ENCODE measurements around the gene MYOG. TPM values are rescaled to one million over a fixed set of nuclear protein-coding genes. Genes with fewer than 3 reads are reported as not detected.

The MYOG gene
- total RNA-seq, 2 experiments from 2014 or later = not detected

GRCh38 chr1:203082571-203083462 lies 3.0 kb downstream of the MYOG start:
- ChIA-PET POLR2A (no interaction called here), CTCF (interaction anchor here (1.0 to 2.3 kb wide), 5 partner anchors 19 to 133 kb away, joined by 3 to 21 read pairs (median 3); no protein-coding TSS in a partner anchor)
- Mint-ChIP-seq H3K27me3 (peaks cover 20% of the 10 kb centered on the region), H3K4me1 (ENCODE audit: low read depth) (no peaks in the 10 kb centered on the region), H3K4me3 (no peak overlapping the region), H3K27ac (no peak overlapping the region), H3K36me3 (no peaks in the 10 kb centered on the region), H3K9me3 (no peaks in the 10 kb centered on the region)
- DNase-seq = no peak
- intact Hi-C loops (cut with micrococcal nuclease) = no loop called here

DNA sequence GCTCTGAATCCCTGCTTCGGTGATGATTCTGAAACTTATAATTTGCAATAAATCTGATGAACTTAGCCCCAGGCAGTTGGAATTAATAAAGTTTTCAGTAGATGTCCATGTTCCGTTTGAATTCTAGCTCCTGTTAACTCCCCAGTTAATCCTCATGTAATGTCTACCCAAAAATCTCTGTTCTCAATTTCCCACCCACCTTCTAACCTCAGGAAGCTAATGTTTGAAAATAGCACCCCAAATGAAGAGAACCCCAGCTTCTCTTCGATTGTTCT lies 3.6 kb downstream of the MYOG start:
- no peaks in the 10 kb centered on the region for H3K9me3 Mint-ChIP-seq
- H3K27me3 Mint-ChIP-seq = peaks cover 19% of the 10 kb centered on the region
- H3K27ac Mint-ChIP-seq = no peak overlapping the region
- H3K4me1 Mint-ChIP-seq (ENCODE audit: low read depth) = no peaks in the 10 kb centered on the region
- POLR2A ChIA-PET = no interaction called here
- CTCF ChIA-PET = interaction anchor here (1.0 kb wide), 2 partner anchors 90 to 134 kb away, joined by 3 read pairs; no protein-coding TSS in a partner anchor
- H3K36me3 Mint-ChIP-seq = no peaks in the 10 kb centered on the region
- intact Hi-C loops (cut with micrococcal nuclease) = no loop called here
- no peak overlapping the region for H3K4me3 Mint-ChIP-seq
- no peak for DNase-seq

DNA sequence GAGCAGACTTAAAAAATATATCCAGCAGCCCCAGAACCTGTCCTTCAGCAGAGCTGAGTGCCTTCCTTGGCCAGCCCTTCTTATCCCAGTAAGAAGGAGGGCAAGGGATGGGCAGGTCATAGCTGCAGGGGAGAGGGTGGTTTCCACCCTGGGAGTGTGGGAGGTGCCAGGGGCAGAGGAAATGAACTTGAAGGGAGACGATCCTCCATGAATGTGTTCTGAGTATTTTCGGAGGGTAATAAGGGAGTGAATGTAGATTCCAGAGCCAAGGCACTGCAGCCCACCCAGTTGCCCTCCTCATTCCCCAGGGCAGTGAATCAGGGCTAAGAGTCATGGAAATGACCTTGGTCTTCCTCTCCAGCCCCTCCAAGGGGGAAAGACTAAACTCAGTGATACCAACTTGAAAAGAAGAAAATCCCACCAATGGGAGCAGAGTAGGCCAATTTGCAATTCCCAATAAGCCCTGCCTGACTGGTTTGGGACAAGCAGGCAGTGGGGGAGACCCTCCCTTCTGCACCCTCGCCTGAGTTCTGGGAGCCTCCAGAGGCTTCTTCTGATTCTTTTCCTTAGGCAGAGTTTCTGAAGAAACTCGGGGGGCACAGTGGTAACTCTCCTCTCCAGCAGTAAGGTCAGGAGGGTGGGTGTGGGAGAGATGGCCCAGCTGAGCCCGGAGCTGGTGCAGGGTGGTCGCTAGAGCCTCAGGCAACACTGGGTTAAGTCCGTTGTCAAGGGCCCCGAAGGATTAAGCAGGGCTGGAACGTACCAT lies 4.2 kb downstream of the MYOG start:
- ChIA-PET POLR2A (interaction anchor here (0.6 kb wide), 1 partner anchor 10 kb away, joined by 3 read pairs; no protein-coding TSS in a partner anchor), CTCF (interaction anchor here (1.0 kb wide), 2 partner anchors 90 to 135 kb away, joined by 3 read pairs; no protein-coding TSS in a partner anchor)
- Mint-ChIP-seq H3K9me3 (no peaks in the 10 kb centered on the region), H3K36me3 (no peaks in the 10 kb centered on the region), H3K27me3 (peaks cover 23% of the 10 kb centered on the region), H3K27ac (no peak overlapping the region), H3K4me3 (no peak overlapping the region), H3K4me1 (ENCODE audit: low read depth) (no peaks in the 10 kb centered on the region)
- intact Hi-C loops (cut with micrococcal nuclease) = no loop called here
- DNase-seq = no peak

DNA sequence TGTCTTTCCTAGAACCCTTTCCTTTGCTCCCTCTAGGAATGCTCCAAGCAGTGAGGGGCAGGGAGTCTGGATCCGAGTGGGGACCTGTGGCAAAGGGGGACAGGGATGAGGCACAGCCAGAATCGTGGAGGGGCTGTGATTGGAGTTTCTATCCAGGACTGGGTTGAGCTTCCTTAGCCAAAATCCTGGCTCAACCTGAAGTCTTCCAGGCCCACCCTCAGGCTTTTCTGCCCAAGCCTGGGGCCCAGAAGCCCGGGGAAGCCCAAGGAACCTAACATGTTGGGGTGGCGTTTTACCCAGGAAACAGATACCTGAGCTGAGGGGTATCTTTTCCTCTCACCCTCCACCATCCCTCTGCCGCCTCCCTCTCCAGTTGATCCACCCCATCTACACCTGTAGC lies 5.4 kb downstream of the MYOG start:
- H3K4me1 Mint-ChIP-seq (ENCODE audit: low read depth) = peaks cover 5% of the 10 kb centered on the region
- intact Hi-C loops (cut with micrococcal nuclease) = no loop called here
- no peak for DNase-seq
- H3K4me3 Mint-ChIP-seq = no peak overlapping the region
- H3K27ac Mint-ChIP-seq = no peak overlapping the region
- H3K27me3 Mint-ChIP-seq = peaks cover 30% of the 10 kb centered on the region
- peaks cover 2% of the 10 kb centered on the region for H3K36me3 Mint-ChIP-seq
- CTCF ChIA-PET = no interaction called here
- POLR2A ChIA-PET = no interaction called here
- no peaks in the 10 kb centered on the region for H3K9me3 Mint-ChIP-seq

- intact Hi-C loops (cut with micrococcal nuclease) = no loop called here
- Mint-ChIP-seq H3K27me3 (peaks cover 44% of the 10 kb centered on the region), H3K27ac (no peak overlapping the region), H3K36me3 (peaks cover 2% of the 10 kb centered on the region), H3K9me3 (no peaks in the 10 kb centered on the region), H3K4me3 (no peak overlapping the region), H3K4me1 (ENCODE audit: low read depth) (peaks cover 8% of the 10 kb centered on the region)
- ChIA-PET CTCF (interaction anchor here (0.7 to 0.8 kb wide), 2 partner anchors 39 to 94 kb away, joined by 3 read pairs; no protein-coding TSS in a partner anchor), POLR2A (interaction anchor here (0.7 kb wide), 1 partner anchor 467 kb away, joined by 3 read pairs; no protein-coding TSS in a partner anchor)
- DNase-seq = no peak
These were observed 7.3 kb downstream of the MYOG start for GRCh38 chr1:203078478-203078877.

GRCh38 chr1:203077956-203078355 lies 7.9 kb downstream of the MYOG start:
- ChIA-PET POLR2A (interaction anchor here (0.7 kb wide), 1 partner anchor 467 kb away, joined by 3 read pairs; no protein-coding TSS in a partner anchor), CTCF (interaction anchor here (0.7 kb wide), 1 partner anchor 39 kb away, joined by 3 read pairs; no protein-coding TSS in a partner anchor)
- intact Hi-C loops (cut with micrococcal nuclease) = no loop called here
- H3K36me3 Mint-ChIP-seq = peaks cover 2% of the 10 kb centered on the region
- H3K4me3 Mint-ChIP-seq = no peak overlapping the region
- peaks cover 8% of the 10 kb centered on the region for H3K4me1 Mint-ChIP-seq (ENCODE audit: low read depth)
- no peak for DNase-seq
- no peak overlapping the region for H3K27ac Mint-ChIP-seq
- H3K27me3 Mint-ChIP-seq = peaks cover 49% of the 10 kb centered on the region
- no peaks in the 10 kb centered on the region for H3K9me3 Mint-ChIP-seq

GRCh38 chr1:203077367-203077766 lies 8.4 kb downstream of the MYOG start:
- Mint-ChIP-seq H3K27me3 (peaks cover 50% of the 10 kb centered on the region), H3K4me1 (ENCODE audit: low read depth) (peaks cover 8% of the 10 kb centered on the region)
- CTCF ChIA-PET = no interaction called here

DNA sequence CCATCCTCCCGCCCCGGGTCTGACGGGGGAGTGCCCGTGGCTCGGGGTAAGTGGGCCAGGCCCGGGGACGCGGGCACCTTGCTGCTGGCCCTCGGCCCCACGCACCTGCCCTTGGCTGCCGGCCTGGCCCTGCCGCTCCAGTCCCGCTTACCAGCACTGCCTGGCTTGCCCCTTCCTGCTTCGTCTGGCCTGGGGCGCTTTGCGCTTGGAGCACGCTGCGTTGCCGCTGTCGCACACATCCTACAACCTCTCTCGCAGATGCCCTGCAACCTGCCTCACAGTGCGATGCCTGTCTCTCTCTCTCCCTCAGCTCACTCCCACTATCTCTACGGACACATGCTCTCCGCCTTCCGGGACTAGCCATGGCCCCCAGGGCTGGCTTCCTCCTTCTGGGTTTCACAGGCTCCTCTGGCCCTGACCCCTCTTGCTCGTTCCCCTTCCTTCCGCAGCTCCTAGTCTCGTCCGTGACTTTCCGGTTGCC lies 9.7 kb downstream of the MYOG start:
- CTCF ChIA-PET = no interaction called here
- DNase-seq = no peak
- H3K4me3 Mint-ChIP-seq = no peak overlapping the region
- H3K27ac Mint-ChIP-seq = no peak overlapping the region
- H3K27me3 Mint-ChIP-seq = peaks cover 45% of the 10 kb centered on the region
- intact Hi-C loops (cut with micrococcal nuclease) = no loop called here
- peaks cover 8% of the 10 kb centered on the region for H3K4me1 Mint-ChIP-seq (ENCODE audit: low read depth)
- POLR2A ChIA-PET = no interaction called here
- no peaks in the 10 kb centered on the region for H3K9me3 Mint-ChIP-seq
- peaks cover 2% of the 10 kb centered on the region for H3K36me3 Mint-ChIP-seq

More at GRCh38 chr1:203077367-203077766, 8.4 kb downstream of the MYOG start:
- H3K9me3 Mint-ChIP-seq = no peaks in the 10 kb centered on the region
- no peak overlapping the region for H3K27ac Mint-ChIP-seq
- no peak overlapping the region for H3K4me3 Mint-ChIP-seq
- POLR2A ChIA-PET = no interaction called here
- intact Hi-C loops (cut with micrococcal nuclease) = no loop called here
- DNase-seq = no peak
- H3K36me3 Mint-ChIP-seq = peaks cover 2% of the 10 kb centered on the region

DNA sequence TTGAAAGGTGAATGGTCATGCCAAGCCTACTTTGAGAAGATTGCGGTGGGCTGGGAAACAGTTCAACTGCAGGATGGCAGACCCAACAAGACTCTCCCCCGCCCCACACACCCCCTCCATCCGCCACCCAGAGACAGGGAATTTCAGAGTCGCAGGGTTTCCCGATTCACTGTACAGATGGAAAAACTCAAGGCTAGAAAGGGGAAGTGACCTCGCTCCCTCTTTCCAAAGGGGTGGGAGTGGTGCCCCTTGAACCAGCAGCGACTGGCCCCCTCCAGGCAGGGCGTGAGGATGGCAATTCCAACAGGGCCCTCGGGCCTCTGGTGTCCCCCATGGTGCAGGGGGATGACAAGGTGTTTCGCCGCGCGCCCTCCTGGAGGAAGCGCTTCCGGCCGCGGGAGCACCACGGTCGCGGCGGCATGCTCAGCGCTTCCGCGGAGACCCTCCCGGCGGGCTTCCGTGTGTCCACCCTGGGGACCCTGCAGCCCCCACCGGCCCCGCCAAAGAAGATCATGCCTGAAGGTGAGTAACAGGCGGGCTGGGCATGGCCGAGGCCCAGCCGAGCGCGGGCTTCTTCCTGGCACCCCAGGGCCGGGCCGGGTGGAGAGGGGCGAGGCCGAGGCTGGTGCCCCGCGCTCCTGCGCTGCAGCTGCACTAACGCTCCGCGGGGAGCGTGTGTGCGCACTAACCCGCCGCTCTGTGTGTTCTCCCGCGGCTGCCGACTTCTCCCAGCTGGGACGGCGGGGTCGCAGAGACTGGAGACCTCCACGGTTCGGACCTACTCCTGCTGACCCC lies 10.4 kb downstream of the MYOG start:
- CTCF ChIA-PET = no interaction called here
- H3K4me3 Mint-ChIP-seq = no peak overlapping the region
- POLR2A ChIA-PET = no interaction called here
- no peak overlapping the region for H3K27ac Mint-ChIP-seq
- peaks cover 45% of the 10 kb centered on the region for H3K27me3 Mint-ChIP-seq
- intact Hi-C loops (cut with micrococcal nuclease) = no loop called here
- H3K9me3 Mint-ChIP-seq = no peaks in the 10 kb centered on the region
- peaks cover 2% of the 10 kb centered on the region for H3K36me3 Mint-ChIP-seq
- peaks cover 8% of the 10 kb centered on the region for H3K4me1 Mint-ChIP-seq (ENCODE audit: low read depth)
- no peak for DNase-seq

GRCh38 chr1:203074610-203075009 lies 11.2 kb downstream of the MYOG start:
- H3K9me3 Mint-ChIP-seq = no peaks in the 10 kb centered on the region
- intact Hi-C loops (cut with micrococcal nuclease) = no loop called here
- peaks cover 8% of the 10 kb centered on the region for H3K4me1 Mint-ChIP-seq (ENCODE audit: low read depth)
- POLR2A ChIA-PET = no interaction called here
- H3K36me3 Mint-ChIP-seq = peaks cover 2% of the 10 kb centered on the region
- CTCF ChIA-PET = interaction anchor here (1.8 kb wide), 1 partner anchor 141 kb away, joined by 5 read pairs; no protein-coding TSS in a partner anchor
- no peak for DNase-seq
- H3K27ac Mint-ChIP-seq = no peak overlapping the region
- H3K27me3 Mint-ChIP-seq = peaks cover 43% of the 10 kb centered on the region
- H3K4me3 Mint-ChIP-seq = no peak overlapping the region

DNA sequence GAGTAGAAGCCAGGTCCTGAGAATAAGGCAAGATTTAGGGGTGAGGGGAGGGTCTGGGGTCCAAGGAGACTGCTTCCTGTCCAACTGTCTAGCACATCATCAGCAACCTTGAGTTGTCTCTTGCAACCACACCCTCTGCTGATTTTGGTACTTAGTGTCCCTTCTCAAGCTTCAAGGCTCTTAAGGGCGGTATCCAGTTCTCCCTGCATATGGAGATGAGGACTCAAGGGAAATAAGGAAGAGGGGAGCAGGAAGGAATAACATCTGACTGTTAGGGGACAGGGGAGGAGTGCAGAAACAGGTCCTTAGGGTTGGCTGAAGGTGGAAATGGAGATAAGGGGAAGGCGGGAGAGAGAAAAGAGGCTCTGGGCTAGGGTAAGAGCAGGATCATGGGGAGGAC lies 12.3 kb downstream of the MYOG start:
- CTCF ChIA-PET = interaction anchor here (1.8 kb wide), 1 partner anchor 143 kb away, joined by 5 read pairs; no protein-coding TSS in a partner anchor
- H3K27me3 Mint-ChIP-seq = peaks cover 39% of the 10 kb centered on the region

More for the DNA sequence above, 12.3 kb downstream of the MYOG start:
- Mint-ChIP-seq H3K4me3 (no peak overlapping the region), H3K9me3 (no peaks in the 10 kb centered on the region), H3K36me3 (peaks cover 2% of the 10 kb centered on the region), H3K27ac (no peak overlapping the region), H3K4me1 (ENCODE audit: low read depth) (peaks cover 8% of the 10 kb centered on the region)
- intact Hi-C loops (cut with micrococcal nuclease) = no loop called here
- POLR2A ChIA-PET = no interaction called here
- DNase-seq = no peak
